OCI-LY7 (cell line): ENCODE measurements around the gene ANTXR1. TPM values are rescaled to one million over a fixed set of nuclear protein-coding genes. Genes with fewer than 3 reads are reported as not detected.

Experiments used
- BruUV-seq: library from RNA; stranded (reverse); fragments of 400-500 nt; replicated peaks from 2 replicates; lab custom pipeline; 2021; lab: Mats Ljungman, UMichigan
- CTCF ChIA-PET: fragments of 300-600 bp; sonication (Branson Sonifier 250); formaldehyde crosslinking; loops from one replicate; lab custom pipeline; 2022; ENCODE audit warnings: antibody characterized with exemption; ENCODE audit not compliant: unreplicated experiment; lab: Charles Lee
- POLR2A ChIA-PET: fragments of 300-600 bp; sonication (Branson Sonifier 250); formaldehyde crosslinking; loops from one replicate; lab custom pipeline; 2022; ENCODE audit warnings: antibody characterized with exemption; lab: Charles Lee
- DNase-seq: peaks from one replicate; pipeline ENCODE4 v3.0.0-alpha.2; 2015; ENCODE audit warnings: low spot score
- H2AFZ ChIP-seq: fragments of 200-600 bp; sonication (generic), shearing (Covaris generic); 2 replicates; pipeline ENCODE4 v1.6.1; 2014; ENCODE audit warnings: mild to moderate bottlenecking, antibody characterized with exemption, low read length, moderate library complexity
- H3K27ac ChIP-seq: fragments of 200-600 bp; sonication (generic); 2 replicates; pipeline ENCODE4 v1.5.1; 2014; ENCODE audit warnings: mixed run types, low read depth, mild to moderate bottlenecking, moderate library complexity, low read length, inconsistent platforms; ENCODE audit not compliant: poor library complexity, severe bottlenecking
- H3K36me3 ChIP-seq: fragments of 200-600 bp; sonication (generic); 2 replicates; pipeline ENCODE4 v1.6.1; 2014; ENCODE audit warnings: mild to moderate bottlenecking, antibody characterized with exemption, low read length, moderate library complexity, mixed read lengths; ENCODE audit not compliant: insufficient read depth
- H3K4me1 ChIP-seq: fragments of 200-600 bp; sonication (generic); 2 replicates; pipeline ENCODE4 v1.5.1; 2014; ENCODE audit warnings: mild to moderate bottlenecking, low read length; ENCODE audit not compliant: insufficient read depth, poor library complexity, severe bottlenecking
- H3K4me2 ChIP-seq: fragments of 200-600 bp; sonication (generic); 2 replicates; pipeline ENCODE4 v1.6.1; 2014; ENCODE audit warnings: mild to moderate bottlenecking, low read length
- H3K4me3 ChIP-seq: fragments of 200-600 bp; sonication (generic); 2 replicates; pipeline ENCODE4 v1.5.1; 2014; ENCODE audit warnings: mild to moderate bottlenecking, low read depth, low read length; ENCODE audit not compliant: poor library complexity, severe bottlenecking
- H3K79me2 ChIP-seq: fragments of 200-600 bp; sonication (generic); 2 replicates; pipeline ENCODE4 v1.6.1; 2016; ENCODE audit warnings: low read depth, mild to moderate bottlenecking, low read length, moderate library complexity, mixed read lengths; ENCODE audit not compliant: insufficient read depth
- H3K9me2 ChIP-seq: fragments of 200-600 bp; sonication (generic); 2 replicates; pipeline ENCODE4 v1.6.1; 2016; ENCODE audit warnings: mild to moderate bottlenecking, low read length, mixed read lengths; ENCODE audit not compliant: insufficient read depth
- H3K9me3 ChIP-seq: fragments of 200-600 bp; sonication (generic); 2 replicates; pipeline ENCODE4 v1.6.1; 2014; ENCODE audit warnings: mild to moderate bottlenecking, mixed run types, low read length, mixed read lengths
- H4K20me1 ChIP-seq: fragments of 200-600 bp; sonication (generic); 2 replicates; pipeline ENCODE4 v1.6.1; 2014; ENCODE audit warnings: mild to moderate bottlenecking, antibody characterized with exemption, low read length, moderate library complexity, mixed read lengths; ENCODE audit not compliant: insufficient read depth
- CTCF ChIP-seq: fragments of 200-600 bp; sonication (generic); conservative IDR thresholded peaks from 2 replicates; pipeline ENCODE4 v1.5.1; 2014; ENCODE audit warnings: mild to moderate bottlenecking, antibody characterized with exemption, low read length, moderate library complexity, mixed read lengths
- EZH2phosphoT487 ChIP-seq: fragments of 200-600 bp; sonication (generic); IDR thresholded peaks from 2 replicates; pipeline ENCODE4 v1.6.1; 2018; ENCODE audit warnings: low read depth, borderline replicate concordance, mild to moderate bottlenecking, mixed run types, antibody characterized with exemption, low read length, moderate library complexity, mixed read lengths
- intact Hi-C: fragments of 100-400 bp; cut with micrococcal nuclease; formaldehyde crosslinking; loops from one replicate; pipeline ENCODE4 v1.10.0; 2022; ENCODE audit not compliant: unreplicated experiment
- total RNA-seq, 2 experiments: library from RNA; depleted of rRNA in 1 of 2; stranded (reverse); fragments of >200 nt in 1 of 2; shearing (Covaris generic) in 1 of 2; gene quantifications; 2 replicates each; pipeline ENCODE4 v1.2.3, GENCODE V29; 2014 to 2022

The ANTXR1 gene
- total RNA-seq, 2 experiments from 2014 or later, result not detected

- H3K4me2 ChIP-seq, result no peak overlapping the region
- no peak overlapping the region for H3K4me3 ChIP-seq
- DNase-seq, result no peak
- no peaks in the 10 kb centered on the region for H3K79me2 ChIP-seq
- ChIA-PET POLR2A (no interaction called here), CTCF (no interaction called here)
- H2AFZ ChIP-seq, result no peak overlapping the region
- intact Hi-C loops, result no loop called here
- no peaks in the 10 kb centered on the region for H3K9me2 ChIP-seq
- no peaks in the 10 kb centered on the region for H3K36me3 ChIP-seq
- H3K27ac ChIP-seq, result no peak overlapping the region
- H3K9me3 ChIP-seq, result no peaks in the 10 kb centered on the region
- H3K4me1 ChIP-seq, result no peaks in the 10 kb centered on the region
- no peaks in the 10 kb centered on the region for H4K20me1 ChIP-seq
- no TSS peak for BruUV-seq
- TF ChIP-seq CTCF, result no peak
- no peak for TF ChIP-seq EZH2phosphoT487
Measured at GRCh38 chr2:69291004-69291650, 278.1 kb downstream of the ANTXR1 start.

- intact Hi-C loops, result no loop called here
- no peak overlapping the region for H2AFZ ChIP-seq
- H3K9me2 ChIP-seq, result no peaks in the 10 kb centered on the region
- DNase-seq, result no peak
- no peak overlapping the region for H3K4me3 ChIP-seq
- H3K4me1 ChIP-seq, result no peaks in the 10 kb centered on the region
- no peak overlapping the region for H3K27ac ChIP-seq
- ChIA-PET CTCF (no interaction called here), POLR2A (no interaction called here)
- H3K79me2 ChIP-seq, result no peaks in the 10 kb centered on the region
- H3K9me3 ChIP-seq, result no peaks in the 10 kb centered on the region
- TF ChIP-seq EZH2phosphoT487 (no peak), CTCF (no peak)
- H3K36me3 ChIP-seq, result no peaks in the 10 kb centered on the region
- no peak overlapping the region for H3K4me2 ChIP-seq
- BruUV-seq, result no TSS peak
- no peaks in the 10 kb centered on the region for H4K20me1 ChIP-seq
Measured at GRCh38 chr2:69291721-69292120, 278.7 kb downstream of the ANTXR1 start.

- POLR2A ChIA-PET, result no interaction called here
- Histone ChIP-seq H4K20me1 (no peaks in the 10 kb centered on the region), H3K4me2 (no peak overlapping the region), H3K4me3 (no peak overlapping the region), H3K9me3 (no peaks in the 10 kb centered on the region), H3K4me1 (no peaks in the 10 kb centered on the region), H2AFZ (no peak overlapping the region), H3K9me2 (no peaks in the 10 kb centered on the region), H3K27ac (no peak overlapping the region), H3K36me3 (no peaks in the 10 kb centered on the region), H3K79me2 (no peaks in the 10 kb centered on the region)
- intact Hi-C loops, result no loop called here
- BruUV-seq, result no TSS peak
- CTCF ChIA-PET, result no interaction called here
- DNase-seq, result no peak
- TF ChIP-seq EZH2phosphoT487, result no peak
- no peak for TF ChIP-seq CTCF
Measured at GRCh38 chr2:69292256-69292655, 279.3 kb downstream of the ANTXR1 start.
